GM23338 (cell line): ENCODE measurements around the gene EDN1. TPM values are rescaled to one million over a fixed set of nuclear protein-coding genes. Genes with fewer than 3 reads are reported as not detected.

Experiments used
- ATAC-seq: fragments of 200-7000 bp; cut with Tn5 transposase; 3 replicates; pipeline ENCODE4 v1.9.1; 2020
- DNase-seq: peaks from one replicate; pipeline ENCODE4 v3.0.0-alpha.2; 2015; ENCODE audit warnings: low spot score
- H2AFZ ChIP-seq: fragments of 200-600 bp; sonication (generic); 2 replicates; pipeline ENCODE4 v1.8.0; 2016; ENCODE audit warnings: antibody characterized with exemption, mild to moderate bottlenecking, moderate library complexity
- H3F3A ChIP-seq: fragments of 200-600 bp; sonication (generic); replicated peaks from 2 replicates; pipeline ENCODE4 v1.8.0; 2017; ENCODE audit warnings: antibody characterized with exemption, mixed run types, low read depth
- H3K27ac ChIP-seq: fragments of 200-600 bp; sonication (generic); 2 replicates; pipeline ENCODE4 v1.6.1; 2016; ENCODE audit warnings: low read depth
- H3K27me3 ChIP-seq: fragments of 200-600 bp; sonication (generic); 2 replicates; pipeline ENCODE4 v1.8.0; 2016; ENCODE audit warnings: mild to moderate bottlenecking, mixed run types, moderate library complexity; ENCODE audit not compliant: insufficient read depth
- H3K36me3 ChIP-seq: fragments of 200-600 bp; sonication (generic); 2 replicates; pipeline ENCODE4 v1.8.0; 2016; ENCODE audit warnings: mild to moderate bottlenecking; ENCODE audit not compliant: insufficient read depth
- H3K4me1 ChIP-seq: fragments of 200-600 bp; sonication (generic); 2 replicates; pipeline ENCODE4 v1.8.0; 2016; ENCODE audit warnings: mild to moderate bottlenecking, moderate library complexity; ENCODE audit not compliant: insufficient read depth
- H3K4me2 ChIP-seq: fragments of 200-600 bp; sonication (generic); 2 replicates; pipeline ENCODE4 v1.7.1; 2017; ENCODE audit warnings: mixed run types
- H3K4me3 ChIP-seq: fragments of 200-600 bp; sonication (generic); 2 replicates; pipeline ENCODE4 v1.6.1; 2016; ENCODE audit warnings: mixed run types
- H3K79me2 ChIP-seq: fragments of 200-600 bp; sonication (generic); replicated peaks from 2 replicates; pipeline ENCODE4 v1.8.0; 2017; ENCODE audit warnings: mild to moderate bottlenecking; ENCODE audit not compliant: insufficient read depth
- H3K9me2 ChIP-seq: fragments of 200-600 bp; sonication (generic); 2 replicates; pipeline ENCODE4 v1.8.0; 2017; ENCODE audit not compliant: insufficient read depth
- H4K20me1 ChIP-seq: fragments of 200-600 bp; sonication (generic); replicated peaks from 2 replicates; pipeline ENCODE4 v1.8.0; 2017; ENCODE audit warnings: mild to moderate bottlenecking; ENCODE audit not compliant: insufficient read depth
- H3K27ac Mint-ChIP-seq: 2 replicates; pipeline ENCODE4 v1.8.0; 2020; ENCODE audit warnings: inconsistent platforms, mild to moderate bottlenecking, moderate library complexity, mixed read lengths
- H3K27me3 Mint-ChIP-seq: 3 replicates; pipeline ENCODE4 v1.8.0; 2022; ENCODE audit warnings: low read depth, mild to moderate bottlenecking, moderate library complexity, mixed read lengths, inconsistent platforms; ENCODE audit not compliant: insufficient read depth, poor library complexity
- H3K36me3 Mint-ChIP-seq: 3 replicates; pipeline ENCODE4 v1.8.0; 2021; ENCODE audit warnings: low read depth, mild to moderate bottlenecking, inconsistent platforms, moderate library complexity, mixed read lengths
- H3K4me1 Mint-ChIP-seq: 3 replicates; pipeline ENCODE4 v1.8.0; 2020; ENCODE audit warnings: mild to moderate bottlenecking, inconsistent platforms, mixed read lengths
- H3K4me3 Mint-ChIP-seq: 3 replicates; pipeline ENCODE4 v1.8.0; 2021; ENCODE audit warnings: moderate library complexity, mild to moderate bottlenecking, inconsistent platforms, mixed read lengths
- H3K9me3 Mint-ChIP-seq: 3 replicates; pipeline ENCODE4 v1.8.0; 2020; ENCODE audit warnings: moderate library complexity, mild to moderate bottlenecking, inconsistent platforms, mixed read lengths
- EZH2phosphoT487 ChIP-seq: fragments of 200-600 bp; sonication (generic); IDR thresholded peaks from one replicate; pipeline ENCODE4 v1.8.1; 2018; ENCODE audit warnings: antibody characterized with exemption; ENCODE audit not compliant: unreplicated experiment
- JUNB ChIP-seq: IDR thresholded peaks from one replicate; pipeline ENCODE4 v1.6.1; 2016; ENCODE audit warnings: antibody characterized with exemption; ENCODE audit not compliant: unreplicated experiment
- NANOG ChIP-seq: IDR thresholded peaks from 2 replicates; pipeline ENCODE4 v1.6.1; 2016; ENCODE audit warnings: antibody characterized with exemption, borderline replicate concordance
- POLR2AphosphoS5 ChIP-seq: IDR thresholded peaks from 2 replicates; pipeline ENCODE4 v1.6.1; 2016; ENCODE audit warnings: antibody characterized with exemption, low read depth
- STAT1 ChIP-seq: IDR thresholded peaks from one replicate; pipeline ENCODE4 v1.6.1; 2016; ENCODE audit warnings: antibody characterized with exemption; ENCODE audit not compliant: unreplicated experiment
- ZNF114 ChIP-seq: fragments of 250-450 bp; sonication (Bioruptor Pico); IDR thresholded peaks from 2 replicates; pipeline ENCODE4 v1.5.0; 2020; ENCODE audit warnings: mild to moderate bottlenecking, moderate library complexity
- polyA plus RNA-seq: library from polyadenylated mRNA; unstranded; fragments of >200 nt; fragmentation: Nextera tagmentation; extraction: Ambion mirVana; gene quantifications from 2 replicates; pipeline ENCODE4 v1.2.1, GENCODE V29; 2016
- total RNA-seq: library from RNA; depleted of rRNA; stranded (reverse); fragments of >200 nt; shearing (Covaris generic); gene quantifications from 2 replicates; pipeline ENCODE4 v1.2.3, GENCODE V29; 2014
- TF ChIP-seq, protein P1 (sequence below), 2 experiments: fragments of 200-600 bp in 1 of 2; sonication (generic) in 1 of 2; conservative IDR thresholded peaks; 2 replicates each; pipeline versions ENCODE4 v1.5.1 to v1.6.1; 2016 to 2017; ENCODE audit warnings: antibody characterized with exemption in 2 of 2, low read depth in 2 of 2, mild to moderate bottlenecking in 2 of 2, moderate library complexity in 1 of 2
- TF ChIP-seq, protein P2 (sequence below): fragments of 250-450 bp; sonication (Bioruptor Pico); IDR thresholded peaks from 2 replicates; pipeline ENCODE4 v1.5.0; 2020; ENCODE audit warnings: mild to moderate bottlenecking, moderate library complexity
- TF ChIP-seq, protein P3 (sequence below): IDR thresholded peaks from 2 replicates; pipeline ENCODE4 v1.6.1; 2016; ENCODE audit warnings: antibody characterized with exemption
- TF ChIP-seq, protein P4 (sequence below): IDR thresholded peaks from one replicate; pipeline ENCODE4 v1.6.1; 2018; ENCODE audit warnings: antibody characterized with exemption; ENCODE audit not compliant: unreplicated experiment

Gene EDN1
- total and polyA plus RNA-seq, 2 experiments from 2014 or later = 0.80 to 1.2 TPM

DNA sequence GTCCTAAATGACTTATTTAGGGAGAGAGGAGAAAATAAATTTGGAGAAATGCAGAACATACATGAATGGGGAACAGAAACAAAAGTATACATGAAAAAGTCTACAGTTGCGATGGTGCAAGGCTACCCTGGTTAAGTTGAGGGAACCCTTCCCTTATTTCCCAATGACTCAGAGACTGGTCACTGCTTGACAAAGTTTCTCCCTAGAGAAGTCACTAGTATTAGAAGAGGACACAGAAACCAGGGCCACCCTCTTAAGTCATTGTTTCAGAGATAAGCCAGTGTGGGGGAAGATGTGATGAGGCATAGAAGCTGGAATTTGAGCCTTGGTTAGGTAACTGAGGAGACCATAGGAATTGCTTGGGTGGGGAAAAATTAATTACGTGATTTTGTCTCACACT is 24.4 kb upstream of the EDN1 start:
- TF ChIP-seq NANOG = no peak
- TF ChIP-seq EZH2phosphoT487 = no peak
- no peak for TF ChIP-seq POLR2AphosphoS5
- TF ChIP-seq, protein P1, sequence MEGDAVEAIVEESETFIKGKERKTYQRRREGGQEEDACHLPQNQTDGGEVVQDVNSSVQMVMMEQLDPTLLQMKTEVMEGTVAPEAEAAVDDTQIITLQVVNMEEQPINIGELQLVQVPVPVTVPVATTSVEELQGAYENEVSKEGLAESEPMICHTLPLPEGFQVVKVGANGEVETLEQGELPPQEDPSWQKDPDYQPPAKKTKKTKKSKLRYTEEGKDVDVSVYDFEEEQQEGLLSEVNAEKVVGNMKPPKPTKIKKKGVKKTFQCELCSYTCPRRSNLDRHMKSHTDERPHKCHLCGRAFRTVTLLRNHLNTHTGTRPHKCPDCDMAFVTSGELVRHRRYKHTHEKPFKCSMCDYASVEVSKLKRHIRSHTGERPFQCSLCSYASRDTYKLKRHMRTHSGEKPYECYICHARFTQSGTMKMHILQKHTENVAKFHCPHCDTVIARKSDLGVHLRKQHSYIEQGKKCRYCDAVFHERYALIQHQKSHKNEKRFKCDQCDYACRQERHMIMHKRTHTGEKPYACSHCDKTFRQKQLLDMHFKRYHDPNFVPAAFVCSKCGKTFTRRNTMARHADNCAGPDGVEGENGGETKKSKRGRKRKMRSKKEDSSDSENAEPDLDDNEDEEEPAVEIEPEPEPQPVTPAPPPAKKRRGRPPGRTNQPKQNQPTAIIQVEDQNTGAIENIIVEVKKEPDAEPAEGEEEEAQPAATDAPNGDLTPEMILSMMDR (conservative IDR thresholded peaks at IDR 0.05; ENCODE audit: low read depth in 2 of 2) = no peak
- TF ChIP-seq, protein P2, sequence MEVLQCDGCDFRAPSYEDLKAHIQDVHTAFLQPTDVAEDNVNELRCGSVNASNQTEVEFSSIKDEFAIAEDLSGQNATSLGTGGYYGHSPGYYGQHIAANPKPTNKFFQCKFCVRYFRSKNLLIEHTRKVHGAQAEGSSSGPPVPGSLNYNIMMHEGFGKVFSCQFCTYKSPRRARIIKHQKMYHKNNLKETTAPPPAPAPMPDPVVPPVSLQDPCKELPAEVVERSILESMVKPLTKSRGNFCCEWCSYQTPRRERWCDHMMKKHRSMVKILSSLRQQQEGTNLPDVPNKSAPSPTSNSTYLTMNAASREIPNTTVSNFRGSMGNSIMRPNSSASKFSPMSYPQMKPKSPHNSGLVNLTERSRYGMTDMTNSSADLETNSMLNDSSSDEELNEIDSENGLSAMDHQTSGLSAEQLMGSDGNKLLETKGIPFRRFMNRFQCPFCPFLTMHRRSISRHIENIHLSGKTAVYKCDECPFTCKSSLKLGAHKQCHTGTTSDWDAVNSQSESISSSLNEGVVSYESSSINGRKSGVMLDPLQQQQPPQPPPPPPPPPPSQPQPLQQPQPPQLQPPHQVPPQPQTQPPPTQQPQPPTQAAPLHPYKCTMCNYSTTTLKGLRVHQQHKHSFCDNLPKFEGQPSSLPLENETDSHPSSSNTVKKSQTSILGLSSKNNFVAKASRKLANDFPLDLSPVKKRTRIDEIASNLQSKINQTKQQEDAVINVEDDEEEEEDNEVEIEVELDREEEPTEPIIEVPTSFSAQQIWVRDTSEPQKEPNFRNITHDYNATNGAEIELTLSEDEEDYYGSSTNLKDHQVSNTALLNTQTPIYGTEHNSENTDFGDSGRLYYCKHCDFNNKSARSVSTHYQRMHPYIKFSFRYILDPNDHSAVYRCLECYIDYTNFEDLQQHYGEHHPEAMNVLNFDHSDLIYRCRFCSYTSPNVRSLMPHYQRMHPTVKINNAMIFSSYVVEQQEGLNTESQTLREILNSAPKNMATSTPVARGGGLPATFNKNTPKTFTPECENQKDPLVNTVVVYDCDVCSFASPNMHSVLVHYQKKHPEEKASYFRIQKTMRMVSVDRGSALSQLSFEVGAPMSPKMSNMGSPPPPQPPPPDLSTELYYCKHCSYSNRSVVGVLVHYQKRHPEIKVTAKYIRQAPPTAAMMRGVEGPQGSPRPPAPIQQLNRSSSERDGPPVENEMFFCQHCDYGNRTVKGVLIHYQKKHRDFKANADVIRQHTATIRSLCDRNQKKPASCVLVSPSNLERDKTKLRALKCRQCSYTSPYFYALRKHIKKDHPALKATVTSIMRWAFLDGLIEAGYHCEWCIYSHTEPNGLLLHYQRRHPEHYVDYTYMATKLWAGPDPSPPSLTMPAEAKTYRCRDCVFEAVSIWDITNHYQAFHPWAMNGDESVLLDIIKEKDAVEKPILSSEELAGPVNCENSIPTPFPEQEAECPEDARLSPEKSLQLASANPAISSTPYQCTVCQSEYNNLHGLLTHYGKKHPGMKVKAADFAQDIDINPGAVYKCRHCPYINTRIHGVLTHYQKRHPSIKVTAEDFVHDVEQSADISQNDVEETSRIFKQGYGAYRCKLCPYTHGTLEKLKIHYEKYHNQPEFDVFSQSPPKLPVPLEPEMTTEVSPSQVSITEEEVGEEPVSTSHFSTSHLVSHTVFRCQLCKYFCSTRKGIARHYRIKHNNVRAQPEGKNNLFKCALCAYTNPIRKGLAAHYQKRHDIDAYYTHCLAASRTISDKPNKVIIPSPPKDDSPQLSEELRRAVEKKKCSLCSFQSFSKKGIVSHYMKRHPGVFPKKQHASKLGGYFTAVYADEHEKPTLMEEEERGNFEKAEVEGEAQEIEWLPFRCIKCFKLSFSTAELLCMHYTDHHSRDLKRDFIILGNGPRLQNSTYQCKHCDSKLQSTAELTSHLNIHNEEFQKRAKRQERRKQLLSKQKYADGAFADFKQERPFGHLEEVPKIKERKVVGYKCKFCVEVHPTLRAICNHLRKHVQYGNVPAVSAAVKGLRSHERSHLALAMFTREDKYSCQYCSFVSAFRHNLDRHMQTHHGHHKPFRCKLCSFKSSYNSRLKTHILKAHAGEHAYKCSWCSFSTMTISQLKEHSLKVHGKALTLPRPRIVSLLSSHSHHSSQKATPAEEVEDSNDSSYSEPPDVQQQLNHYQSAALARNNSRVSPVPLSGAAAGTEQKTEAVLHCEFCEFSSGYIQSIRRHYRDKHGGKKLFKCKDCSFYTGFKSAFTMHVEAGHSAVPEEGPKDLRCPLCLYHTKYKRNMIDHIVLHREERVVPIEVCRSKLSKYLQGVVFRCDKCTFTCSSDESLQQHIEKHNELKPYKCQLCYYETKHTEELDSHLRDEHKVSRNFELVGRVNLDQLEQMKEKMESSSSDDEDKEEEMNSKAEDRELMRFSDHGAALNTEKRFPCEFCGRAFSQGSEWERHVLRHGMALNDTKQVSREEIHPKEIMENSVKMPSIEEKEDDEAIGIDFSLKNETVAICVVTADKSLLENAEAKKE (CRISPR knock-in tag) = no peak
- TF ChIP-seq, protein P3, sequence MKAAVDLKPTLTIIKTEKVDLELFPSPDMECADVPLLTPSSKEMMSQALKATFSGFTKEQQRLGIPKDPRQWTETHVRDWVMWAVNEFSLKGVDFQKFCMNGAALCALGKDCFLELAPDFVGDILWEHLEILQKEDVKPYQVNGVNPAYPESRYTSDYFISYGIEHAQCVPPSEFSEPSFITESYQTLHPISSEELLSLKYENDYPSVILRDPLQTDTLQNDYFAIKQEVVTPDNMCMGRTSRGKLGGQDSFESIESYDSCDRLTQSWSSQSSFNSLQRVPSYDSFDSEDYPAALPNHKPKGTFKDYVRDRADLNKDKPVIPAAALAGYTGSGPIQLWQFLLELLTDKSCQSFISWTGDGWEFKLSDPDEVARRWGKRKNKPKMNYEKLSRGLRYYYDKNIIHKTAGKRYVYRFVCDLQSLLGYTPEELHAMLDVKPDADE = no peak
- TF ChIP-seq, protein P4, sequence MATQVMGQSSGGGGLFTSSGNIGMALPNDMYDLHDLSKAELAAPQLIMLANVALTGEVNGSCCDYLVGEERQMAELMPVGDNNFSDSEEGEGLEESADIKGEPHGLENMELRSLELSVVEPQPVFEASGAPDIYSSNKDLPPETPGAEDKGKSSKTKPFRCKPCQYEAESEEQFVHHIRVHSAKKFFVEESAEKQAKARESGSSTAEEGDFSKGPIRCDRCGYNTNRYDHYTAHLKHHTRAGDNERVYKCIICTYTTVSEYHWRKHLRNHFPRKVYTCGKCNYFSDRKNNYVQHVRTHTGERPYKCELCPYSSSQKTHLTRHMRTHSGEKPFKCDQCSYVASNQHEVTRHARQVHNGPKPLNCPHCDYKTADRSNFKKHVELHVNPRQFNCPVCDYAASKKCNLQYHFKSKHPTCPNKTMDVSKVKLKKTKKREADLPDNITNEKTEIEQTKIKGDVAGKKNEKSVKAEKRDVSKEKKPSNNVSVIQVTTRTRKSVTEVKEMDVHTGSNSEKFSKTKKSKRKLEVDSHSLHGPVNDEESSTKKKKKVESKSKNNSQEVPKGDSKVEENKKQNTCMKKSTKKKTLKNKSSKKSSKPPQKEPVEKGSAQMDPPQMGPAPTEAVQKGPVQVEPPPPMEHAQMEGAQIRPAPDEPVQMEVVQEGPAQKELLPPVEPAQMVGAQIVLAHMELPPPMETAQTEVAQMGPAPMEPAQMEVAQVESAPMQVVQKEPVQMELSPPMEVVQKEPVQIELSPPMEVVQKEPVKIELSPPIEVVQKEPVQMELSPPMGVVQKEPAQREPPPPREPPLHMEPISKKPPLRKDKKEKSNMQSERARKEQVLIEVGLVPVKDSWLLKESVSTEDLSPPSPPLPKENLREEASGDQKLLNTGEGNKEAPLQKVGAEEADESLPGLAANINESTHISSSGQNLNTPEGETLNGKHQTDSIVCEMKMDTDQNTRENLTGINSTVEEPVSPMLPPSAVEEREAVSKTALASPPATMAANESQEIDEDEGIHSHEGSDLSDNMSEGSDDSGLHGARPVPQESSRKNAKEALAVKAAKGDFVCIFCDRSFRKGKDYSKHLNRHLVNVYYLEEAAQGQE = no peak
- TF ChIP-seq STAT1 = no peak
- TF ChIP-seq JUNB = no peak
- no peak for TF ChIP-seq ZNF114
- Histone ChIP-seq H3K9me2 (no peaks in the 10 kb centered on the region; the same call in 1 of the 2 replicates), H3K27me3 (no peaks in the 10 kb centered on the region), H3K27ac (no peak overlapping the region), H3K4me3 (no peak overlapping the region), H3K36me3 (no peaks in the 10 kb centered on the region), H3F3A (no peaks in the 10 kb centered on the region), H3K4me2 (no peak overlapping the region), H3K79me2 (no peaks in the 10 kb centered on the region), H3K4me1 (no peaks in the 10 kb centered on the region), H2AFZ (no peak overlapping the region), H4K20me1 (no peaks in the 10 kb centered on the region)
- Mint-ChIP-seq H3K36me3 (no peaks in the 10 kb centered on the region), H3K4me1 (peaks cover 6% of the 10 kb centered on the region; the same call in 1 of the 3 replicates), H3K4me3 (no peak overlapping the region), H3K27me3 (no peaks in the 10 kb centered on the region), H3K9me3 (no peaks in the 10 kb centered on the region), H3K27ac (no peak overlapping the region)
- DNase-seq = no peak
- no peak for ATAC-seq
